A172 (cell line): Measurements from ENCODE around the gene CKS2. TPM values are rescaled to one million over a fixed set of nuclear protein-coding genes. Genes with fewer than 3 reads are reported as not detected.

ENCODE experiments used
- total RNA-seq: library from RNA; depleted of rRNA; stranded (reverse); fragments of >200 nt; shearing (Covaris generic); gene quantifications from 2 replicates; pipeline ENCODE4 v1.2.3, GENCODE V29; 2014; rRNA removed

CKS2 gene
- total RNA-seq, 1 experiment from 2014 or later: 446 TPM

Other genes starting within 250 kb of the CKS2 start
- 0.10 and 0.24 TPM in 2 replicates for gene SHC3, start 132.4 kb upstream of the CKS2 start, total RNA-seq
- 33.2 and 33.8 TPM in 2 replicates for gene SECISBP2, start 7.3 kb downstream of the CKS2 start, total RNA-seq
- 5.1 and 11.1 TPM in 2 replicates for gene SEMA4D, start 186.9 kb downstream of the CKS2 start, total RNA-seq